Smooth muscle cell (in vitro differentiated cells): Measurements from ENCODE around the gene APOL4. TPM values are rescaled to one million over a fixed set of nuclear protein-coding genes. Genes with fewer than 3 reads are reported as not detected.

ENCODE experiments used
- DNase-seq: peaks from one replicate; lab custom pipeline; 2025; ENCODE audit not compliant: unreplicated experiment; lab: John Stamatoyannopoulos, UW
- H2AFZ ChIP-seq: fragments of 200-600 bp; sonication (generic); 2 replicates; pipeline ENCODE4 v1.6.0; 2016; ENCODE audit warnings: antibody characterized with exemption, low read depth, mild to moderate bottlenecking
- H3F3A ChIP-seq: fragments of 200-600 bp; sonication (generic); 2 replicates; pipeline ENCODE4 v1.6.0; 2017; ENCODE audit warnings: antibody characterized with exemption, low read depth
- H3K27ac ChIP-seq: fragments of 200-600 bp; sonication (generic); 2 replicates; pipeline ENCODE4 v1.5.1; 2016; ENCODE audit warnings: low read depth, mild to moderate bottlenecking
- H3K27me3 ChIP-seq: fragments of 200-600 bp; sonication (generic); 2 replicates; pipeline ENCODE4 v1.6.1; 2016; ENCODE audit warnings: low read depth, mild to moderate bottlenecking
- H3K36me3 ChIP-seq: fragments of 200-600 bp; sonication (generic); 2 replicates; pipeline ENCODE4 v1.5.1; 2016; ENCODE audit warnings: low read depth
- H3K4me1 ChIP-seq: fragments of 200-600 bp; sonication (generic); 2 replicates; pipeline ENCODE4 v1.5.1; 2016; ENCODE audit warnings: low read depth
- H3K4me2 ChIP-seq: fragments of 200-600 bp; sonication (generic); 2 replicates; pipeline ENCODE4 v1.6.0; 2016; ENCODE audit warnings: mild to moderate bottlenecking
- H3K4me3 ChIP-seq: fragments of 200-600 bp; sonication (generic); 2 replicates; pipeline ENCODE4 v1.5.1; 2016; ENCODE audit warnings: mild to moderate bottlenecking
- H3K79me2 ChIP-seq: fragments of 200-600 bp; sonication (generic); 2 replicates; pipeline ENCODE4 v1.6.0; 2016; ENCODE audit warnings: low read depth, mild to moderate bottlenecking
- H3K9ac ChIP-seq: fragments of 200-600 bp; sonication (generic); 2 replicates; pipeline ENCODE4 v1.6.0; 2016; ENCODE audit warnings: low read depth
- H3K9me3 ChIP-seq: fragments of 200-600 bp; sonication (generic); replicated peaks from 2 replicates; pipeline ENCODE4 v1.5.1; 2016; ENCODE audit warnings: low read depth
- H4K20me1 ChIP-seq: fragments of 200-600 bp; sonication (generic); 2 replicates; pipeline ENCODE4 v1.6.0; 2016; ENCODE audit warnings: low read depth
- WGBS: methylation state at CpG from one replicate; pipeline ENCODE4 v1.1.7; 2016; ENCODE audit warnings: low lambda C conversion rate; 5-methylcytosine and 5-hydroxymethylcytosine counted together
- polyA plus RNA-seq: library from polyadenylated mRNA; unstranded; fragments of >200 nt; fragmentation: Nextera tagmentation; extraction: Ambion mirVana; gene quantifications from 2 replicates; pipeline ENCODE4 v1.2.1, GENCODE V29; 2016
- total RNA-seq: library from RNA; depleted of rRNA; stranded (reverse); fragments of >200 nt; gene quantifications from 2 replicates; pipeline ENCODE4 v1.2.3, GENCODE V29; 2014
- TF ChIP-seq, protein P1 (sequence below): fragments of 200-600 bp; sonication (generic); IDR thresholded peaks from 2 replicates; pipeline ENCODE4 v1.5.1; 2017; ENCODE audit warnings: borderline replicate concordance, mild to moderate bottlenecking, antibody characterized with exemption; ENCODE audit not compliant: insufficient read depth, poor library complexity, severe bottlenecking

Gene APOL4
- total and polyA plus RNA-seq, 2 experiments from 2014 or later: 0.40 TPM; not detected in 1

DNA sequence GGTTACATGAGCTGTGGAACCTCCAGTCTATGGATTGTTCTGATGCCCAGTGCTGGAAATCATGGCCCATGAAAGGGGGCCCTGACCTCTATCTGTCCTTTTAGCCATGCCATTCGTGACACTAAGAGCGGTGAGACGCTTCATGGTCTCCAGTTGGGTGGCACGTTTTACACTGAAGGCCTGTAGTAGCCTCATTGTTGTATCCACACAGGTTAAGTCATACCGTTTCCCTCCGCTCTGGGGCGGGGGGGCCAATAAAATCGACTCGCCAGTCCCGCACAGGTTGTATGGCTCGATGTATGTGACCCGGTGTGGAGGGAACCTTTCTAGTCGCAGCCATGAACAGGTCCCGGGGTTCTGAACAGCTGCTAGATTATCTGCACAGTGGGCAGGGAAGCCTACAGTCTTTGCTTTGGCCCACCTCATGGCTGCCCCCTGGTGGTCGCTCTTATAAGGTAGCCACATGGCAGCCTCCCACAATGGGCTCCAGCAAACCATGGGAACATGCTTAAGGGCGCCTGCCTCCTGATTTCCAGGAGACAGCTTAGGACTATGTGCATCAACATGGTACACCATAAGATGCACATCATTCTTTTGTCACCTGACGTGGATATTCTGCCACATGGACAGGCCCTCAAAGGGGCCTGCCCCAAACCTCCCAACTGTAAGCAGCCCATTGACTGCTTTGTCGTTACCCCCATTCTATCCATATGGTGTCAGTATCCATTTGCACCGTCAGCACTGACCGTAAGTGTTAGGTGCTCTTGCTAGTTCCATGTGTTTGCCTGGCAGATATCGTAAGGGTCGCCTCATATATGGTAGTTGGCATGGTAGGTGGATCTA is 21.4 kb downstream of the APOL4 start:
- Histone ChIP-seq H4K20me1 (no peaks in the 10 kb centered on the region), H3K27me3 (no peaks in the 10 kb centered on the region), H2AFZ (no peak overlapping the region), H3K79me2 (no peaks in the 10 kb centered on the region), H3K9me3 (no peaks in the 10 kb centered on the region), H3K4me1 (no peaks in the 10 kb centered on the region), H3K4me3 (no peak overlapping the region), H3K36me3 (no peaks in the 10 kb centered on the region), H3K27ac (no peak overlapping the region), H3F3A (no peaks in the 10 kb centered on the region), H3K9ac (no peak overlapping the region), H3K4me2 (no peak overlapping the region)
- 57% methylated on average over 22 of the region's 22 CpGs for WGBS
- DNase-seq: peak; percentile 58
- TF ChIP-seq, protein P1, sequence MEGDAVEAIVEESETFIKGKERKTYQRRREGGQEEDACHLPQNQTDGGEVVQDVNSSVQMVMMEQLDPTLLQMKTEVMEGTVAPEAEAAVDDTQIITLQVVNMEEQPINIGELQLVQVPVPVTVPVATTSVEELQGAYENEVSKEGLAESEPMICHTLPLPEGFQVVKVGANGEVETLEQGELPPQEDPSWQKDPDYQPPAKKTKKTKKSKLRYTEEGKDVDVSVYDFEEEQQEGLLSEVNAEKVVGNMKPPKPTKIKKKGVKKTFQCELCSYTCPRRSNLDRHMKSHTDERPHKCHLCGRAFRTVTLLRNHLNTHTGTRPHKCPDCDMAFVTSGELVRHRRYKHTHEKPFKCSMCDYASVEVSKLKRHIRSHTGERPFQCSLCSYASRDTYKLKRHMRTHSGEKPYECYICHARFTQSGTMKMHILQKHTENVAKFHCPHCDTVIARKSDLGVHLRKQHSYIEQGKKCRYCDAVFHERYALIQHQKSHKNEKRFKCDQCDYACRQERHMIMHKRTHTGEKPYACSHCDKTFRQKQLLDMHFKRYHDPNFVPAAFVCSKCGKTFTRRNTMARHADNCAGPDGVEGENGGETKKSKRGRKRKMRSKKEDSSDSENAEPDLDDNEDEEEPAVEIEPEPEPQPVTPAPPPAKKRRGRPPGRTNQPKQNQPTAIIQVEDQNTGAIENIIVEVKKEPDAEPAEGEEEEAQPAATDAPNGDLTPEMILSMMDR: peak; percentile 72

DNA sequence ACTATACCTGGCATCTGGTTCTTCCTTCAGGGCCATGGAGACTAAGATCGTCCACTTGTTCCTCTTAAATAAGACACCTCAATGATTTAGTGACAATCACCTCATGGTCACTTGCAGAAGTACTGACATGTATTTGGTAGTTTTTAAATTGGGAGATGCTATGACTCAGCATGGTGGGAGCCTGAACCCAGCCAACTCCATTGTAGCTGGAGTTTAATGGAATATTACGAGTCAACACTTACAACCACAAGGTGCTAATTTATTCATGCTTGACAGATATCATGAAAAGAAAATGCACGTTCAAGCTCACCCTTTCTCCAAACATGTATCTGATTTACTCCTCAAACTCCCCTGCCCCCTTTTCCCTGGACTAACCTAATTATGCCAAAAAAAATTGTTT is 24.4 kb downstream of the APOL4 start:
- Histone ChIP-seq H3K27me3 (no peaks in the 10 kb centered on the region), H3K9ac (no peak overlapping the region), H3F3A (no peaks in the 10 kb centered on the region)

DNA sequence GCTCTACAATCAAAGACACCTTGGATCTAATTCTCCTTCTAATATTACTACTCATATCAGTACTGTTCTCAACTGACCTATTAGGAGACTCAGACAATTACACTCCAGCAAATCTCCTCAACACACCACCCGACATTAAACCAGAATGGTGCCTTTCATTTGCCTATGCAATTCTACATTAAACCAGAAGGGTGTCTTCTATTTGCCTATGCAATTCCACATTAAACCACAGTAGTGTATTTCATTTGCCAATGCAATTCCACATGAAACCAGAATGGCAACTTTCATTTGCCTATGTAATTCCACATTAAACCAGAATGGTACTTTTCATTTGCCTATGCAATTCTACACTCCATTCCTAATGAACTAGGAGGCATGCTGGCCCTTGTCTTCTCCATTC is 25.7 kb downstream of the APOL4 start:
- Histone ChIP-seq H3K9me3 (no peaks in the 10 kb centered on the region), H3K4me2 (no peak overlapping the region), H3K9ac (no peak overlapping the region), H3K4me3 (no peak overlapping the region), H2AFZ (no peak overlapping the region), H3K4me1 (no peaks in the 10 kb centered on the region), H3K27ac (no peak overlapping the region), H3K27me3 (no peaks in the 10 kb centered on the region), H4K20me1 (no peaks in the 10 kb centered on the region), H3K79me2 (no peaks in the 10 kb centered on the region), H3F3A (no peaks in the 10 kb centered on the region), H3K36me3 (no peaks in the 10 kb centered on the region)
- TF ChIP-seq, protein P1: no peak
- 48% methylated on average over 1 of the region's 1 CpG for WGBS
- DNase-seq: no peak

More for the DNA sequence above, 24.4 kb downstream of the APOL4 start:
- Histone ChIP-seq H4K20me1 (no peaks in the 10 kb centered on the region), H3K4me2 (no peak overlapping the region), H3K27ac (no peak overlapping the region), H3K9me3 (no peaks in the 10 kb centered on the region), H2AFZ (no peak overlapping the region), H3K4me3 (no peak overlapping the region), H3K79me2 (no peaks in the 10 kb centered on the region), H3K4me1 (no peaks in the 10 kb centered on the region), H3K36me3 (no peaks in the 10 kb centered on the region)
- DNase-seq: no peak
- 70% methylated on average over 3 of the region's 3 CpGs for WGBS
- TF ChIP-seq, protein P1: no peak

DNA sequence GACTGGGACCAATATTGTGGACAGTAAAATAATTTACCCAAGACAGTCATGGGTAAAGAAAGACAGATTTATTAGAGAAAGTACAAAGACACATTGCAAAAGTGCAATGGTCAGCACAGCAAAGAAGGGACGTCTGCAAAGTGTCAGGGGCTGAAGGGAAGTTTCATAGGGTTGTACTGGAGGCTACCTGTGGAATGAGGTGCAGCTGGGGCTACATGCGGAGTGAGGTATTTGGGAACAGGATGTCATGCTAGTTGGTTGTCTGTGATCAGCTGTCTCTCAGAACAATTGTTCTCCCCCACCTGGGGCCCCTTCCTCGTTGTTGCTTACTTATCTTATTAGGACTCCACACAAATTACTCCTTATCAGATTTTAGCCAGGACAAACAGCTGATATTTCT is 29.7 kb downstream of the APOL4 start:
- no peaks in the 10 kb centered on the region for H3K36me3 ChIP-seq
- DNase-seq: no peak
- TF ChIP-seq, protein P1: no peak
- H3K4me2 ChIP-seq: no peak overlapping the region
- no peaks in the 10 kb centered on the region for H3K4me1 ChIP-seq
- H3K4me3 ChIP-seq: no peak overlapping the region
- no peak overlapping the region for H2AFZ ChIP-seq
- H4K20me1 ChIP-seq: no peaks in the 10 kb centered on the region
- H3K27ac ChIP-seq: no peak overlapping the region
- WGBS: 35% methylated on average over 3 of the region's 3 CpGs
- H3K9me3 ChIP-seq: no peaks in the 10 kb centered on the region
- H3F3A ChIP-seq: no peaks in the 10 kb centered on the region
- no peaks in the 10 kb centered on the region for H3K79me2 ChIP-seq
- no peak overlapping the region for H3K9ac ChIP-seq
- H3K27me3 ChIP-seq: no peaks in the 10 kb centered on the region
